Measurements from ENCODE around the gene PCDHGA8.

GRCh38 chr5:141384471-141385267 lies 7.8 kb upstream of the PCDHGA8 start:
- no peak for TF ChIP-seq YY1 (IDR thresholded peaks at IDR 0.05; ENCODE audit: insufficient read depth, insufficient read length)
- TF ChIP-seq SUZ12 (IDR thresholded peaks at IDR 0.05; ENCODE audit: extremely low read depth, insufficient read depth, insufficient read length): no peak
- TF ChIP-seq ZNF274 (IDR thresholded peaks at IDR 0.05; ENCODE audit: low read depth, low read length): no peak

Data from NT2/D1 (cell line).